ENCODE data around the gene RHD. TPM values are rescaled to one million over a fixed set of nuclear protein-coding genes. Genes with fewer than 3 reads are reported as not detected.
A peak's percentile ranks its signal among the peaks of the same experiment; 100 is the strongest.
"Not testable (repeated sequence)": the region's sequence is repeated elsewhere in the genome, so short reads cannot be mapped to it uniquely, and the experiment has no call there.

The RHD gene
- total RNA-seq, 2 experiments from 2014 or later: not detected

DNA sequence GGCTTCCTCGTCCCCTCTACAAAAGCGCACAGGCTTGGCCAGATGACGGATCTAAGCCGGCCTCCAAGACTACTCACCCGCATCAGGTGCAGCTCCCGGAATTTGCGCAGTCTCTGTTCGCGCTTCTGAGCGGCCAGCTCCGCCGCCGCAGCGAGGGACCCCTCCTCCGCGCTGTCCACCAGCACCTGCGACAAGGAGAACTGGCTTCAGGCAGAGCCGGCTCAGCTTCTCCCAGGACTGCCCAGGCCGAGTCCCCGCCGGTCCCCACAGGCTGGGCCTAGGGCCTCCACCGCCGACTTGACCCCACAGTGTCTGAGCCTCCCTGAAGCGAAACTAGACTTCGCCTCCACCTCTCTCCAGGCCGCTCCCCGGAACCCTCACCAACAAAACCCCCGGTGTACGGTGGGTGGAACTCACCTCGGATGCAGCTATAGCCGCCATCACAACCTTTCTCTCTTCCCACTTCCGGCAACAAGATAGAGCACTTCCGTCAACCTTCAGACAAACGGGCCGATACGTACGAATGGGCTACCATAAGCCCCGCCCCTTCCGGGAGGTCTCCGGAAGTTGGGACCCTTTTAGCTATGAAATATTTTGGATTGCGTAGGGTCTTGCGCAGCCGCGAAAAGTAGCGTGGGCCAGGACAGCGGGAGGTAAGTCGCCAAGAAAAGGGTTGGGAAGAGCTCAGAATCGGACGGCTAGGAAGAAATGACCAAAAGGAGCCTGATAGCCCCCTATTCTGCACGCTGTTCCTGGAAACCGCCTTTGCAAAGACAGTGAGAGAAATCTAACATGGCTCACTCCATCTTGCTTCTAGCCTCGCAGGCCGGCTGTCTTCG is 40.1 kb upstream of the RHD start, which contains the start of gene SYF2:
Gene SYF2, minus strand, starts transcription at position 476 of the 839 bp plus-strand sequence. Its CDS starts 35 bp downstream, at position 441.
- intact Hi-C loops (cut with DNase I, micrococcal nuclease): loop anchor here (1.0 kb wide), 1 partner anchor 15 kb away; the partner anchor contains the start of gene RSRP1 (in 2 of the 2)
- peak within 1 kb of the TSS; percentile 65 for H3K4me3 ChIP-seq (ENCODE audit: low read length)
- DNase-seq: peak; percentile 76 to 96 (median 86)
- no peak within 1 kb of the TSS for H3K4me3 Mint-ChIP-seq
- peak within 1 kb of the TSS; percentile 85 to 93 for H3K27ac ChIP-seq (ENCODE audit: low read depth in 1 of 2, low read length in 2 of 2)
- peaks cover 47% of the 10 kb centered on the region for H3K36me3 Mint-ChIP-seq (ENCODE audit: low read depth)
- H3K9me3 Mint-ChIP-seq: no peaks in the 10 kb centered on the region
- H3K4me1 Mint-ChIP-seq (ENCODE audit: low read depth): peaks cover 27% of the 10 kb centered on the region
- H3K27ac Mint-ChIP-seq: no peak within 1 kb of the TSS
- H3K27me3 Mint-ChIP-seq: no peaks in the 10 kb centered on the region
- H3K9me3 ChIP-seq (ENCODE audit: control insufficient read depth in 1 of 2, insufficient read depth in 1 of 2, low read length in 2 of 2): no peaks in the 10 kb centered on the region
- POLR2A ChIA-PET: interaction anchor here (0.6 to 7.0 kb wide), 32 partner anchors 8 to 1668 kb away, joined by 3 to 277 read pairs (median 4); partner anchors contain the start of genes CEP85, GPATCH3, HMGN2 and MACO1
- ATAC-seq (ENCODE audit: poor library complexity): peak; percentile 90
- no peaks in the 10 kb centered on the region for H3K27me3 ChIP-seq (ENCODE audit: control insufficient read depth in 1 of 2, insufficient read depth in 2 of 2, low read length in 2 of 2)
- TF ChIP-seq CTCF (IDR thresholded peaks at IDR 0.05): no peak
- peaks cover 38% of the 10 kb centered on the region for H3K36me3 ChIP-seq (ENCODE audit: insufficient read depth, low read length)
- CTCF ChIA-PET: interaction anchor here (0.5 to 2.0 kb wide), 4 partner anchors 9 to 1144 kb away, joined by 3 to 12 read pairs (median 4); no protein-coding TSS in a partner anchor
- H3K4me1 ChIP-seq (ENCODE audit: insufficient read depth, low read length): peaks cover 30% of the 10 kb centered on the region

GRCh38 chr1:25232866-25233784 is 39.2 kb upstream of the RHD start:
- H3K36me3 Mint-ChIP-seq (ENCODE audit: low read depth): peaks cover 38% of the 10 kb centered on the region
- ChIA-PET POLR2A (interaction anchor here (0.7 to 7.0 kb wide), 31 partner anchors 7 to 1667 kb away, joined by 3 to 277 read pairs (median 4); partner anchors contain the start of genes CEP85, GPATCH3, HMGN2 and MACO1), CTCF (interaction anchor here (0.9 to 2.0 kb wide), 3 partner anchors 8 to 28 kb away, joined by 3 to 12 read pairs (median 6); no protein-coding TSS in a partner anchor)
- H3K9me3 Mint-ChIP-seq: no peaks in the 10 kb centered on the region
- Histone ChIP-seq H3K4me3 (ENCODE audit: low read length) (peak overlapping the region; percentile 65), H3K36me3 (ENCODE audit: insufficient read depth, low read length) (peaks cover 30% of the 10 kb centered on the region), H3K27me3 (ENCODE audit: control insufficient read depth in 1 of 2, insufficient read depth in 2 of 2, low read length in 2 of 2) (no peaks in the 10 kb centered on the region), H3K9me3 (ENCODE audit: control insufficient read depth in 1 of 2, insufficient read depth in 1 of 2, low read length in 2 of 2) (no peaks in the 10 kb centered on the region), H3K27ac (ENCODE audit: low read depth in 1 of 2, low read length in 2 of 2) (peak overlapping the region; percentile 85 to 93), H3K4me1 (ENCODE audit: insufficient read depth, low read length) (peaks cover 30% of the 10 kb centered on the region)
- intact Hi-C loops (cut with DNase I, micrococcal nuclease): loop anchor here (1.0 kb wide), 1 partner anchor 14 kb away; the partner anchor contains the start of gene RSRP1 (in 2 of the 2)
- H3K4me1 Mint-ChIP-seq (ENCODE audit: low read depth): peaks cover 29% of the 10 kb centered on the region
- H3K27me3 Mint-ChIP-seq: no peaks in the 10 kb centered on the region
- ATAC-seq (ENCODE audit: poor library complexity) (peak; percentile 34), DNase-seq (peak; percentile 17 to 84 (median 44))
- H3K27ac Mint-ChIP-seq: no peak overlapping the region
- TF ChIP-seq CTCF (IDR thresholded peaks at IDR 0.05): no peak
- H3K4me3 Mint-ChIP-seq: no peak overlapping the region

DNA sequence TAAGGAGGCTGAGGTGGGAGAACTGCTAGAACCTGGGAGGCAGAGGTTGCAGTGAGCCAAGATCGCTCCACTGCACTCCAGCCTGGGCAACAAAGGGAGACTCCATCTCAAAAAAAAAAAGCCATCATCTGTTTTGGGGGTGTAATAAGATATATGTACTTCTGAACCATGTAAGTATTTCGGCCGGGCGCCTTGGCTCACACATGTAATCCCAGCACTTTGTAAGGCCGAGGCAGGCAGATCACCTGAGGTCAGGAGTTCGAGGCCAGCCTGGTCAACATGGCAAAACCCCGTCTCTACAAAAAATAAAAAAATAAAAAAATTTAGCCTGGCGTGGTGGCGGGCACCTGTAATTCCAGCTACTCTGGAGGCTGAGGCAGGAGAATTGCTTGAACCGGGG is 36.9 kb upstream of the RHD start:
- H3K9me3 Mint-ChIP-seq; POLR2A ChIA-PET; H3K36me3 ChIP-seq (ENCODE audit: insufficient read depth, low read length); H3K4me3 ChIP-seq (ENCODE audit: low read length); ATAC-seq (ENCODE audit: poor library complexity); H3K9me3 ChIP-seq (ENCODE audit: control insufficient read depth in 1 of 2, insufficient read depth in 1 of 2, low read length in 2 of 2); H3K4me3 Mint-ChIP-seq; H3K27me3 ChIP-seq (ENCODE audit: control insufficient read depth in 1 of 2, insufficient read depth in 2 of 2, low read length in 2 of 2); intact Hi-C loops (cut with DNase I, micrococcal nuclease); H3K27me3 Mint-ChIP-seq; H3K27ac ChIP-seq (ENCODE audit: low read depth in 1 of 2, low read length in 2 of 2); CTCF ChIA-PET; DNase-seq: not testable (repeated sequence)
- Mint-ChIP-seq H3K27ac (peak overlapping the region; percentile 39), H3K36me3 (ENCODE audit: low read depth) (peaks cover 31% of the 10 kb centered on the region), H3K4me1 (ENCODE audit: low read depth) (peaks cover 34% of the 10 kb centered on the region)
- peaks cover 45% of the 10 kb centered on the region for H3K4me1 ChIP-seq (ENCODE audit: insufficient read depth, low read length)

GRCh38 chr1:25236261-25236660 is 36.0 kb upstream of the RHD start:
- H3K4me3 ChIP-seq (ENCODE audit: low read length); H3K27me3 Mint-ChIP-seq; H3K9me3 Mint-ChIP-seq; H3K27ac Mint-ChIP-seq; ATAC-seq (ENCODE audit: poor library complexity); intact Hi-C loops (cut with DNase I, micrococcal nuclease); H3K27me3 ChIP-seq (ENCODE audit: control insufficient read depth in 1 of 2, insufficient read depth in 2 of 2, low read length in 2 of 2); H3K27ac ChIP-seq (ENCODE audit: low read depth in 1 of 2, low read length in 2 of 2); H3K36me3 ChIP-seq (ENCODE audit: insufficient read depth, low read length); CTCF ChIA-PET; H3K9me3 ChIP-seq (ENCODE audit: control insufficient read depth in 1 of 2, insufficient read depth in 1 of 2, low read length in 2 of 2); DNase-seq: not testable (repeated sequence)
- peaks cover 28% of the 10 kb centered on the region for H3K36me3 Mint-ChIP-seq (ENCODE audit: low read depth)
- POLR2A ChIA-PET: interaction anchor here (0.7 to 1.0 kb wide), 2 partner anchors 11 to 700 kb away, joined by 3 read pairs; partner anchors contain the start of gene RSRP1
- H3K4me3 Mint-ChIP-seq: peak overlapping the region; percentile 7
- peaks cover 46% of the 10 kb centered on the region for H3K4me1 ChIP-seq (ENCODE audit: insufficient read depth, low read length)
- H3K4me1 Mint-ChIP-seq (ENCODE audit: low read depth): peaks cover 36% of the 10 kb centered on the region

All from CD4-positive, alpha-beta T cell (primary cell).